GM18505 (cell line): ENCODE measurements around the gene CCL20.
A peak's percentile ranks its signal among the peaks of the same experiment; 100 is the strongest.

Experiments used
- ATAC-seq: cut with Tn5 transposase; IDR thresholded peaks from one replicate; pipeline ENCODE4 v1.9.1; 2021; ENCODE audit not compliant: unreplicated experiment
- POLR2A ChIP-seq: IDR thresholded peaks from 4 replicates; pipeline ENCODE4 v1.6.1; 2011; ENCODE audit warnings: borderline replicate concordance; ENCODE audit not compliant: insufficient read depth, insufficient read length; ENCODE audit errors: extremely low read depth

CCL20 gene, protein sequence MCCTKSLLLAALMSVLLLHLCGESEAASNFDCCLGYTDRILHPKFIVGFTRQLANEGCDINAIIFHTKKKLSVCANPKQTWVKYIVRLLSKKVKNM

DNA sequence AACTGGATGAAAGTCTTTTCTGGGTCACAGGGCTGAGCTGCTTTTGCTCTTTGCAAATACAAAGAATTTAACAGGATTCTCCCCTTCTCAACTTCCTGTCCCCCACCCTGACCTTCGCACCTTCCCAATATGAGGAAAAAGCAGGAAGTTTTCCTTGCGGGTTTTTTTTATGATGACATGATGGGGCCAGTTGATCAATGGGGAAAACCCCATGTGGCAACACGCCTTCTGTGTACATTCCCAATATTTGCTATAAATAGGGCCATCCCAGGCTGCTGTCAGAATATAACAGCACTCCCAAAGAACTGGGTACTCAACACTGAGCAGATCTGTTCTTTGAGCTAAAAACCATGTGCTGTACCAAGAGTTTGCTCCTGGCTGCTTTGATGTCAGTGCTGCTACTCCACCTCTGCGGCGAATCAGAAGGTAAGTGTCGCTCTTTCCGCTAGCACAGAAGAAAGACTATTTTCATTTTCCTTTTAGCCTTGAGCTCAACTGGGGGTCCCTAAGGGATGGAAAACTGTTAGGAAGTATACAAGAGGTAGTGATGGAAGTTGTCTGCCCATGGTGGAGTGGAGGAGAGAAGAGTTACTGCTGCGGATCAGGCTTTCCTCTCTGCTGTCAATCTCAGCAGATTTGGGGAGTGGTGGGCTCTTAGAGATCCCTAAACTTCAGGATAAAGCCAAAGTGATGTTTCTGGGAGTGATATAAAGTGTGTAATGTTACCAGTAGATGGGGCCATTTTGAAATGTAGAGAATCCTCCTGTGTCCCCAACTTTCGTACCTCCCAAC is at the start of gene CCL20:
Gene CCL20 (plus strand): TSS at position 281 of the 792 bp plus-strand sequence. CDS start 70 bp downstream, at position 351.
- no peak for ATAC-seq
- no peak for TF ChIP-seq POLR2A

DNA sequence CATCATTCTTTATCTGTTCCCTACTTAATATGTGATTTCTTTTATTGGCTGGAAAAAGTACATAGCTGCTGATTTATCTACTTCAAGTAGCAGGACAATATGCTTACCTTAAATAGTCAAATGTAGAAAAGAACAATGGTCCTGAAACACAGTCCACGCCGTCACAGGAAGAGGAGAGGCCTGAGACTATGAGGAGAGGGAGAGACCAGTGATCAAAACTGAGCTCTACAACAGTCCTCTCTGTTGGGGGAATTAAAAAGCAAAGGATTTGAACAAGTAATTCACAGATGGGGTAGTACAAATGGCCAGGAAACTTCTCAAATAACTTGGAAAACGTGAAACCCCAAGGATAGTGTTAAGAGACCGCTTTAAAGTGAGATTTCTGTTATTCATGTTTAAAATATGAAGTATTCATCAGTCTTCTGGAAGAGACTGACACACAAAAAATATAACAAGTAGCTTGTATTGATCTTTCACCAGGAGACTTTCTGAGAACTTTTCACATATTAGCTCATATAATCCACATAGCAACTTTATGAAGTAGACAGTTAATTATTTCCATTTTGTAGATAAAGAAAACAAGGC is 47.8 kb upstream of the CCL20 start:
- no peak for TF ChIP-seq POLR2A
- ATAC-seq = peak; percentile 11

DNA sequence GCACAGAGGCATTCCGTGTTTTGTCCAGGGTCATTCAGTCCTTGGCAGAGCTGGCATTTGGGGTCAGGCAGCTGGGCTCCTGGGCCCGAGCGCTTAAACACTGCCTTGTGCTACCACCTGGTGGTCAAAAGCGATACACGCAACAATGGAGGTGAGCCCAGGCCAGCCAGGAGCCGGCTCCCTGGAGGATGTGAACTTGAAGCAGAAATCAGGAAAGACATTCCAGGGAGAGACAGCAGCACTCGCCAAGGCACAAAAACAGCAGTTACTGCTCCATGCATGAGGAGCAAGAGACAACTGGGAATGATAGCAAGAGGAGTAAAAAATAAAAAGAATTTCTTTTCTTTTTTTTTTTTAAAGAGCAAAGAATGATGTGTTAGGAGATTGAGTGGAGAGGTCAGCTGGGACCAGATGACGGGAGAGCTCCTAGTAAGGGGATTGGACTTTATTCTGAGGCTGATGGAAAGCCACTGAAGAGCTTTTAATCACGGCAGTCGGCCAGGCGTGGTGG is 47.2 kb upstream of the CCL20 start:
- peak; percentile 99 for ATAC-seq
- no peak for TF ChIP-seq POLR2A

DNA sequence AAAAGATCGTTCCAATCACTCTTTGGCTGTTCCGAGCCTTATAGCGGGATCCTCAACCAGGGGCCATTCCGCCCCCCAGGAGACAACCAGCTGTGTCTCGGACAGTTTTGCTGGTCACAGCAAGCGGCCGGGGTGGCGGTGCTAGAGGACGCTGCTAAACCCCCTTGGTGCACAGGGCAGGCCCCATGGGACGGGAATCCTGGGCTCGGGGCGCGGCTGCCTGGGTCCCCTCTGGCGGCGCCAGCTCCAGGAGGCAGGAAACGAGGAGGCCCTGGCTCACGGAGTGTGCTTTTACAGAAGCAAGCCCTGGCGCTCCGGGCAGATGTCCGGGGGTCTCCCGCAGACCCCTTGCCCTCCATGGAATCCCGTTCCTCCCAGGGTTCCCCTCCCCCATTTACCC is 45.8 kb upstream of the CCL20 start:
- no peak for TF ChIP-seq POLR2A
- ATAC-seq = no peak

DNA sequence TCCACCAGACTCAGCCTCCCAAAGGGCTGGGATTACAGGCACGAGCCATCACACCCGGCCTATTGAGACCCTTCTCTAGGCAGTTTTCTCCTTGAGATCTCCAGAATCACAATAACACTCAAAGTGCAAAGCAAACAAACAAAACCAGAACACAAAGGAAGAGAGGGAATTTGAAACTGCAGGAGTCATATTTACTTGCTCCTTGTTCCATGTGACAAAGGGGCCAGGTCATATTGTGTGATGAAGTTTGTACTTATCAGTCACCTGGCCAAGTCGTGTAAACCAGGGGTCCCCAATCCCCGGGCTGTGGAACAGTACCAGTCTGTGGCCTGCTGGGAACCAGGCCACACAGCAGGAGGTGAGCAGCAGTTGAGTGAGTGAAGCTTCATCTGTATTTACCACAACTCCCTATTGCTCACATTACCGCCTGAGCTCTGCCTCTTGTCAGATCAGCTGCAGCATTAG is 41.4 kb upstream of the CCL20 start:
- TF ChIP-seq POLR2A = no peak
- ATAC-seq = no peak

DNA sequence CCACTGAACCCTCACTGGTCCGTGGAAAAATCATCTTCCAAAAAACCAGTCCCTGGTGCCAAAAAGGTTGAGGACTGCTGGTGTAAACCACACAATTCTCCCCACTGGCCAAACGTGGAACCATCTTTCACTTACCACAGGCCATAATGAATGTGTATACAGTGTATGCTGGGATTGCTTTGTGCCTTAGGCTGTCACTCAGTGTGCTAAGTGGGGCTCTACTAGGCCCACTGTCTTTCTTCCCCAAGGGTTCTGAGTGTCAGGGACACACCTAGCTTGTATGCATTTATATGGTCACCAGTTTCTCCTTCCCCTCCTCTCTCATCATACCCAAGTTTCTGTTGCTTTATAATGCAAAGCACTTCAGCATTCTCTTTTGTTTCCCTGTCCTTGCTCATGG is 40.7 kb upstream of the CCL20 start:
- ATAC-seq = no peak
- TF ChIP-seq POLR2A = no peak

DNA sequence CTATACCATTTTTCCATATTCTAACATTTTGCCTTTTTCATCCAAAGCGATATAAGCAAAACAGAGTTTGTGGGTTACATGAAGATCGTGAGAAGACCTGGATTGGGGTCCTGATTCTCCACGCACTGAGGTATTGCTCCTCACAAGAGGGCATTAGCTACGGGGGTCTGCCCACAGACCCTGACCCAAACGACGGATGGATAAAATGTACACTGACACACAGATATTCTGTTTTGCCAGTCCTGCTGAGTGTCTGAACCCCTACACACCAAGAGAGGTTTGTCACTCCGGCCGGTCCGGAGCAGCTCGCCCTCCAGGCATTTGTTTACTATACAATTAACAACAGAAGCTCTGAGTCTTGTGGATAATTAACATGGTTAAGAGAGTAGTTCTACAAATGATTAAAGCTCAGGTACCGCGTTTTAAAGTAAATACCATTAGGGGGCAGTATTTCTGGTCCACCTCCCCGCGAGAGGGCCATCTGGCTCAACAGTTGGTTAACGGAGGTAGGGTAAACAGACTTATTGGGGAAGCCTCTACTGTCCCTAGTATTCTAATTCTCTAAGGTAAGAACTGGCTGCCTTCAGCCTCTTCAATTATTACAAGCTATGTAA is 39.5 kb upstream of the CCL20 start:
- no peak for ATAC-seq
- TF ChIP-seq POLR2A = no peak

DNA sequence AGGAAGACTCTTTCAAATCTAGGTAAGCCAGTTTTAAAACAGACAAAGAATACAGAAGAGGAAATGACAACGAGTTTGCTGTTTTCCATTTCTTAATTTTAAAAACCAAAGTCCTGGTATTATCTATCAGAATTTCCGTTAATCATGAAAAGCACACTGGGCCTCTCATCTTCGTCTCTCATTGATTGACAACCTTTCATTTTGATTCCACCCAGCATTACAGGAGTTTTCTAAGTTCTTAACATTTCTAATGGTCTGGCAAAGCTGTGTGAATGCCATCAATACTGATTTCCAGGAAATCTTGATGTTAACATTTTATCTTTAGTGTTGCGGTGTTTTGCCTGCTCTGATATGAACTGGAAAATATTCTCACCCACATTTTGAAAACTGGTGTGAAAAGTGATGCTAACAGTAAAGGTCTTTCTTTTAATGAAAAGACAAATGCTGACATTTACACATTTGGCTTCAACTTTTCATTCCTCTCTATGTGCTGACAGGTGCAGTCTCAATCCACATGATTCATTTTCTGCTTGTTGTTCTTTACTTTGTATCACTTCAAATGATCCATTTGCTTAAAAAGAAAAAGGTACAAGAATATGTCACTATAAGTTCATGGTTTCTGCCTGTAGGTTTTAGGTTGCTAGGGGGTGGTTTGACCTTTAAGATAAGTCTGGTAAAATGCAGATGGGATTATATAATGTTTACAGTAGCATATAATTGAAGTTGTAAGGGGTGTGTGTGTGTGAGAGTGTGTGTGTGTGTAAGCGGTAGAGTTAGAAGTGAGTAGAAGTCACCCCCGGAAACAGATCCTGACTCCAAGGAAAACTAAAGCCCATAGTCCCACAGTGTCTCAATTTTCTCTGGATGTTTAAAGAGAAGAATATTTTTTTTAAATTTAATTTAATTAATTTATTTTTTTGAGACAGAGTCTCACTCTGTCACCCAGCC is 38.5 kb upstream of the CCL20 start:
- no peak for TF ChIP-seq POLR2A
- no peak for ATAC-seq

DNA sequence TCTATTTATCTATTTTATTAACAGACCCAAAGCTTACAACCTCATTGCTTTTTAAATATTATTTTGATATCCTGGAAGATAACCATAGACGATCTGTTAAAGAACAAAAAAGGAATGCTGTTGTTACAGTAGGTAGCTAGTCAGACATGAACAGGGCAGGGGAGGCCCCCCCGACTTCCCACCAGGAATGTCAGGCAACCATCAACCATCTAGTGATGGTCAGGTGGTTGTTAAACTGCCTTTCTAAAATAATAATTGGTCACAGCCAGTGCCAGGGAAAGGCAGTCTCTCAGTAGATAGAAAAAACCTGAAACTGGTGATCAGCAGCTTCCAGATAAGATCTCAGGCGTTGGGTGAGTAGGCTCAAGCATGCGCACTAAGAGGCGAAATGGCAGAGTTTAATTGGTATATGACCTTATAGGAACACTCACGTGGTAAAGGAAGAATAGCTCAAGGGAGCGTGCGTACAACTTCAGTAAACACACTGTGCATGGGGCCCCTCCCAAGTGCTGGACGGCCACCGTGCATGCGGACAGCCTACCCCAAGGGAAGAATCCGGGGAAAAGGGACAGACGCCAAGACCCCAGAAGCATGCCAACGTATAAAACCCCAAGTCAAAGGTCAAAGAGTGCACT is 32.5 kb upstream of the CCL20 start:
- no peak for ATAC-seq
- TF ChIP-seq POLR2A = no peak

DNA sequence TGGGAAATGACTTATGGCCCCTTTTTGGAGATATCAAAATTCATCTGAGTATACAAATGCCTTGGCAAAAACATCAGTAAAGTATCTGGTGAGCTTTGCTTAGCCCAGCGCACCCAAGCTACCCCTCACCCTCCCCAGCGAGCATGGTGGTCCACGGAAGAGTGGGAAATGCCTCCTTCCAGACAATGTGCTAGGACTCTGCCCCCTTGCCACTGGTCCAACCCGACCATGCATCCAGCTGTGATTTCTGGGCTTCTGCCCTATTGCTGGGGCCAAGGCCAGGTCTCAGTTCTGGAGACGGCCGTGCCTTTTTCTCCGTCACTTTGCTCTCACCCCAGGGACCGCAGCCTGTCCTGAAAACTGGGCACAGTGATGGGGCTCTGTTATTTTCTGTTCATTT is 31.8 kb upstream of the CCL20 start:
- TF ChIP-seq POLR2A = no peak
- ATAC-seq = no peak

DNA sequence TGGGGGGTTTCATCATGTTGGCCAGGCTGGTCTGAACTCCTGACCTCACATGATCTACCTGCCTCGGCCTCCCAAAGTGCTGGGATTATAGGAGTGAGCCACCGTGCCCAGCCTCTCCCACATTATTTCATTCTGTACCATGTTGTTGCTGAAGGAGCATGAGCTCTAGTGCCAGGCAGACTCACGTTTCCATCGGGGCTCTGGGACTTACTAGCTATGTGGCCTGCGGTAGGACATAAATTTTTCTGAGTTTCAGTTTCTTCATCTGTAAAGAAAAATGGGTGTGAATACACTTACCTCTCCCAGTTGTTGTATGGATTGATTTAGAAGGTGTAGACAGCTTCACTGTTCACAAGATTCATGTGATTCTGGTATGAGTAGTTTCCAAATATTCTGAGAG is 30.8 kb upstream of the CCL20 start:
- ATAC-seq = peak; percentile 42

DNA sequence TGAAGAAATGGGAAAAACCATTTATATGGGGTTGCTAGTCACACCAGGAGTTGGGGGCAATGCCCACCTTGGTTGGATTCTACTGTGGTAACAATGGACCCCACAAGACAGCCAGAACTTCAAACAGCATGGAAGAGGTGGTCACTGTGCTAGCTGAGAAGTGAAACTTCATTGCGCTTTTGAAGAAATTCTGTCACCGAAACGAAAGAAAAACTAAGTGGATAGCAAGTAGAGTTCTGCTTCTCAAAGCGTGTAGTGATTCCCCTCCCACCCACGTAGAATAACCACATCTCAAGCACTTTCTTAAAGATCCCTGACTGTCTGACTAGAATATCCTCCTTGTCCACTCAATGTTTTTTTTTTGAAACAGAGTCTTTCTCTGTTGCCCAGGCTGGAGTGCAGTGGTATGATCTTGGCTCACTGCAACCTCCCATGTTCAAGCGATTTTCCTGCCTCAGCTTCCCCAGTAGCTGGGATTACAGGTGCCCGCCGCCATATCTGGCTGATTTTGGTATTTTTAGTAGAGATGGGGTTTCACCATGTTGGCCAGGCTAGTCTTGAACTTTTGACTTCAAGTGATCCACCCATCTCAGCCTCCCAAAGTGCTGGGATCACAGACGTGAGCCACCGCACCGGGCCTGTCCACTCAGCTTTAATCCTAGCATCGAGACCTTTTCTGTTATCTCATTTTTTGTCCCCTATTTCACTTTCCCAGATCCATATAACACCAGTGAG is 30.1 kb upstream of the CCL20 start:
- TF ChIP-seq POLR2A = no peak
- peak; percentile 89 for ATAC-seq

More for the DNA sequence above, 30.8 kb upstream of the CCL20 start:
- no peak for TF ChIP-seq POLR2A

DNA sequence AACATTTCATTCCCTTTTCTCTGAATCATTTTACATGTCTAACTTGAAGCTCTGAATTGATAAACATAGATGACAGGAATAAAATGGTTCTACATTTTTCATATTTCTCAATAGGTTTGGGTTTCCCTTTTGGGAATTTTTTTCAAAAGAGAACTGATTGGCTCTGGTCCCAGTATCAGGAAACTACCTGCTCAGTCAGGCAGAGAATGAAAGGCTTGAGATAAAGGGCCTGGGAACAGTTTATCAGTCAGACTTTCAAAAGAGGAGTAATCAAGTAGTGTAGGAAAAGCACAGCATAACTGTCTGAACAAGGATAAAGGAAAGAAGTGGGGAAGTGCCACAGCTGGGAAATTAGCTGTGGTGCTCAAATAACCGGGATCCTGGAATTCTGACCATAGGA is 28.3 kb upstream of the CCL20 start:
- ATAC-seq = no peak
- TF ChIP-seq POLR2A = no peak
